Measurements from ENCODE around the gene CPA2.
"Not testable (repeated sequence)": the region's sequence is repeated elsewhere in the genome, so short reads cannot be mapped to it uniquely, and the experiment has no call there.

CPA2 gene

DNA sequence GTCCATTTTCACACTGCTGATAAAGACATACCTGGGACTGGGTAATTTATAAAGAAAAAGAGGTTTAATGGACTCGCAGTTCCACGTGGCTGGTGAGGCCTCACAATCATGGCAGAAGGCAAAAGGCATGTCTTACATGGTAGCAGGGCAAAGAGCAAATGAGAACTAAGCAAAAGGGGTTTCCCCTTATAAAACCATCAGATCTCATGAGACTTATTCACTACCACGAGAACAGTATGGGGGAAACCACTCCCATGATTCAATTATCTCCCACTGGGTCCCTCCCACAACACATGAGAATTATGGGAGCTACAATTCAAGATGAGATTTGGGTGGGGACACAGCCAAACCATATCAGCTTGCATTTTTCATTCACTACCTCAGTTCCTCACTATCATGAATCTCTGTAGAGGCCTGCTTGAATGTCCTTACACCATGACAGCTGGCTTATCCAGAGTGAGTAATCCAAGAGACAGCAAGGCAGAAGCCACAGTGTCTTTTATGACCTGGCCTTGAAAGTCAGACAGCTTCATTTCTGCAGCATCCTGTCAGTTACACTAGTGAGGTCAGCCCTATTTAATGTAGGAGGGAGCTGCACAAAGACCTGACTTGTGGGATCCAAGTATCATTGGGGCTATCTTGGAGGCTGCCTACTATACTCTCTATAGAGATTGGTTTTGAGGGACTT lies 55.0 kb downstream of the CPA2 start:
- H3K36me3 Mint-ChIP-seq (ENCODE audit: insufficient read depth); DNase-seq; ATAC-seq (replicated peaks); H3K4me3 Mint-ChIP-seq; H3K4me1 Mint-ChIP-seq (ENCODE audit: low read depth in 2 of 2); H3K27ac Mint-ChIP-seq; H3K9me3 Mint-ChIP-seq: not testable (repeated sequence)
- H3K27me3 Mint-ChIP-seq: peaks cover 20 to 23% of the 10 kb centered on the region in 2 donors

- H3K27me3 Mint-ChIP-seq: peaks cover 17 to 23% of the 10 kb centered on the region in 2 donors
- H3K27ac Mint-ChIP-seq: no peak overlapping the region
- H3K36me3 Mint-ChIP-seq (ENCODE audit: insufficient read depth): no peaks in the 10 kb centered on the region
- no peaks in the 10 kb centered on the region for H3K9me3 Mint-ChIP-seq
- ATAC-seq (replicated peaks): no peak
- DNase-seq: no peak
- H3K4me3 Mint-ChIP-seq: no peak overlapping the region
- H3K4me1 Mint-ChIP-seq (ENCODE audit: low read depth in 2 of 2): no peaks in the 10 kb centered on the region
These were observed 56.0 kb downstream of the CPA2 start for GRCh38 chr7:130322615-130323014.

GRCh38 chr7:130324306-130324943 lies 57.8 kb downstream of the CPA2 start:
- DNase-seq: no peak
- H3K9me3 Mint-ChIP-seq: no peaks in the 10 kb centered on the region
- H3K4me1 Mint-ChIP-seq (ENCODE audit: low read depth in 2 of 2): no peaks in the 10 kb centered on the region
- H3K4me3 Mint-ChIP-seq: no peak overlapping the region
- no peaks in the 10 kb centered on the region for H3K36me3 Mint-ChIP-seq (ENCODE audit: insufficient read depth)
- ATAC-seq (replicated peaks): no peak
- peaks cover 6 to 13% of the 10 kb centered on the region in 2 donors for H3K27me3 Mint-ChIP-seq
- H3K27ac Mint-ChIP-seq: no peak overlapping the region

DNA sequence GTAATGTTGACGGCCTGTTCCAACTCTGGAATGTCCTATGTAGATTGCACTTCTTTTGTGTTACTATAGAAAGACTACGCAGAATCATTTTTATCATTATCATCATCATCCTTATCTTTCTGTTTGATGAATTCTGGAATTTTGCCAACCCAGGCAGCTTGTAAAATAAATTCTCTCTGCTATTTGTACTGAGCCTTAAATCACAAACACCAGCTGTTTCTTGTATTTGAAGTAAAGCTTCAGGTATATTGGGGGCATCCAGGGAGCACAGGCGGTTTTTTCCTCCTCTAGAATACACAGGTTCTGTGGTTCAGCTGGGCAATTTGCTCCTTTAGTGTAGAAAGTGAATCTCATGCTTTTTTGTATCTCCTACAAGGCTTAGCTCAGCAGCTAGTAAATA lies 63.0 kb downstream of the CPA2 start:
- Mint-ChIP-seq H3K9me3 (no peaks in the 10 kb centered on the region), H3K4me1 (ENCODE audit: low read depth in 2 of 2) (peaks cover 0 to 1% of the 10 kb centered on the region in 2 donors), H3K27ac (no peak overlapping the region), H3K4me3 (no peak overlapping the region), H3K36me3 (ENCODE audit: insufficient read depth) (no peaks in the 10 kb centered on the region), H3K27me3 (peaks cover 5 to 25% of the 10 kb centered on the region in 2 donors)
- no peak for ATAC-seq (replicated peaks)
- DNase-seq: no peak

- H3K36me3 Mint-ChIP-seq (ENCODE audit: insufficient read depth): no peaks in the 10 kb centered on the region
- no peak overlapping the region for H3K27ac Mint-ChIP-seq
- ATAC-seq (replicated peaks) (no peak), DNase-seq (no peak)
- H3K9me3 Mint-ChIP-seq: no peaks in the 10 kb centered on the region
- no peak overlapping the region for H3K4me3 Mint-ChIP-seq
- H3K27me3 Mint-ChIP-seq: peaks cover 15 to 26% of the 10 kb centered on the region in 2 donors
- H3K4me1 Mint-ChIP-seq (ENCODE audit: low read depth in 2 of 2): peaks cover 0 to 1% of the 10 kb centered on the region in 2 donors
These were observed 65.8 kb downstream of the CPA2 start for GRCh38 chr7:130332259-130333053.

DNA sequence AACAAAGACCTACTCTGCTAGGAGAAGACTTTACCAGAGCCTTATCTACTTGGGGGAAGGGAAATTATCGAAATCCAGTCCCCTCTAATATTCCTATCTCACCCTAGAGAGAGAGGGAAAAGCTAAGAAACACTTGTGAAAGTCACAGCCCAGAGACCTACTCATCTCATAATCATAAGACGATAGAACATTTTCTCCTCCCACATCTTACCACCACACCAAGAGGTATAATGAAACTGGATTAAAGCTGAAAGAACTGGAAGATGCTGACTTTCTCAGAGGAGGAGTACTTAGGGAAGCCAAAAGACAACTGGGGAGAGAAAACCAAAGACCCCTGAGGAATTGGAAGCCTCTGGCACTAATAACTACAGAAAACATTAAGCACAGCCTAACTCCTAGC lies 67.2 kb downstream of the CPA2 start:
- no peaks in the 10 kb centered on the region for H3K9me3 Mint-ChIP-seq
- ATAC-seq (replicated peaks) (no peak), DNase-seq (no peak)
- no peak overlapping the region for H3K4me3 Mint-ChIP-seq
- no peaks in the 10 kb centered on the region for H3K36me3 Mint-ChIP-seq (ENCODE audit: insufficient read depth)
- H3K27me3 Mint-ChIP-seq: peaks cover 15 to 33% of the 10 kb centered on the region in 2 donors
- H3K27ac Mint-ChIP-seq: no peak overlapping the region
- H3K4me1 Mint-ChIP-seq (ENCODE audit: low read depth in 2 of 2): peaks cover 0 to 1% of the 10 kb centered on the region in 2 donors

DNA sequence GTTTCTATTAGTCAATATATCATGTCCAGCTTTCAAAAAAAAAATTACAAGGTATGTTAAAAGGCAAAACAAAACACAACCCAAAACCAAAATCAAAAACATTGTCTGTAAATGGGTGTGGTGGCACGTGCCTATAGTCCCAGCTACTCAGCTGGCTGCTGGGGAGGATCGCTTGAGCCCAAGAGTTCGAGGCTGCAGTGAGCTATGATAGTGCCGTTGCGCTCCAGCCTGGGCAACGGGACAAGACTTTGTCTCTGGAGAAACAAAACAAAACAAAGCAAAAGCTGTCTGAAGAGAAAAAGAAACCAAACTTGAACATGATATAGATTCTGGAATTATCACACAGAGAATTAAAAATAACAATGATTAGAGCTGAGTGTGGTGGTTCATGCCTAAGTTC lies 67.6 kb downstream of the CPA2 start:
- H3K4me1 Mint-ChIP-seq (ENCODE audit: low read depth in 2 of 2): peaks cover 0 to 1% of the 10 kb centered on the region in 2 donors
- no peak overlapping the region for H3K4me3 Mint-ChIP-seq
- peaks cover 15 to 33% of the 10 kb centered on the region in 2 donors for H3K27me3 Mint-ChIP-seq
- DNase-seq: no peak
- H3K9me3 Mint-ChIP-seq: no peaks in the 10 kb centered on the region
- H3K27ac Mint-ChIP-seq: no peak overlapping the region
- ATAC-seq (replicated peaks): no peak
- no peaks in the 10 kb centered on the region for H3K36me3 Mint-ChIP-seq (ENCODE audit: insufficient read depth)

DNA sequence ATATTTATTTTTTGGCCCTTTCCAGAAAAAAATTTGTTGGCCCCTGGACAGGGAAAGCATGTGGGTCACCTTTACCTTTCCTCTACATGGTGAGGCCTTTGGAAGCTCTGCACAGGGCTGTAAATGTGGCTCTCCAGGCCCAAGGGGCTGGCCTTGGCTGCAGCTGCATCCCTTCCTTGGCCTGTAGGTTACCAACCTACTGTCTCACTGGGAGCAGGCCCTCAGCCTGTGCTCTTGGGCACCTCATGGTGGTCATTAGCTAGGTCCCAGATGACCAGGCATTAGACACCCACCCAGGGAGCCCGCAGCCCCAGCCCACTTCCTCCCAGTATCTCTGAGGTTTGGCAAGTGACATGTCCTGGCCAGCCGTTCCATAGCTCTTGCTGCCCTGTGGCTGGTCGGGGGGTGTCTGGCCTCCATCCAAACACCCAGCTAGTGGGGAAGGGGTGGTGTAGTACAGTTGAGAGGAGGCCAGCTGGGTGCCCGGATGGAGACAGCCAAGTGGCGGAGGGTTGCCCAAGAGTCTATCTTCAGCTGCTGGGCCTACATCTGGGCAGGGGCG lies 70.8 kb downstream of the CPA2 start:
- ATAC-seq (replicated peaks): no peak
- H3K36me3 Mint-ChIP-seq (ENCODE audit: insufficient read depth): no peaks in the 10 kb centered on the region
- H3K4me1 Mint-ChIP-seq (ENCODE audit: low read depth in 2 of 2): peaks cover 0 to 1% of the 10 kb centered on the region in 2 donors
- no peaks in the 10 kb centered on the region for H3K9me3 Mint-ChIP-seq
- H3K4me3 Mint-ChIP-seq: no peak overlapping the region
- no peak overlapping the region for H3K27ac Mint-ChIP-seq
- DNase-seq: no peak
- H3K27me3 Mint-ChIP-seq: peaks cover 12 to 20% of the 10 kb centered on the region in 2 donors

- H3K9me3 Mint-ChIP-seq: no peaks in the 10 kb centered on the region
- no peak for ATAC-seq (replicated peaks)
- H3K4me3 Mint-ChIP-seq: no peak overlapping the region
- H3K27me3 Mint-ChIP-seq: peaks cover 12 to 20% of the 10 kb centered on the region in 2 donors
- peaks cover 0 to 1% of the 10 kb centered on the region in 2 donors for H3K4me1 Mint-ChIP-seq (ENCODE audit: low read depth in 2 of 2)
- DNase-seq: no peak
- no peaks in the 10 kb centered on the region for H3K36me3 Mint-ChIP-seq (ENCODE audit: insufficient read depth)
- H3K27ac Mint-ChIP-seq: no peak overlapping the region
These were observed 71.6 kb downstream of the CPA2 start for GRCh38 chr7:130338233-130338632.

Measured in effector memory CD8-positive, alpha-beta T cell (primary cell).